T-helper 1 cell treated with Interleukin-12 subunit alpha and Interleukin-12 subunit beta and Interleukin-4 antibody, amounts not matched to agents 30 μg/mL and 1 μg/mL, for 36 hours (primary cell): ENCODE measurements around the gene ACAD8.
"Not testable (repeated sequence)": the region's sequence is repeated elsewhere in the genome, so short reads cannot be mapped to it uniquely, and the experiment has no call there.

Experiments
- H3K27ac Mint-ChIP-seq: one replicate; pipeline ENCODE4 v1.8.0; 2021; ENCODE audit warnings: mild to moderate bottlenecking, mixed read lengths
- H3K27me3 Mint-ChIP-seq: one replicate; pipeline ENCODE4 v1.8.0; 2021; ENCODE audit warnings: low read depth, mixed read lengths
- H3K36me3 Mint-ChIP-seq: one replicate; pipeline ENCODE4 v1.8.0; 2021; ENCODE audit warnings: low read depth, mixed read lengths
- H3K4me1 Mint-ChIP-seq: one replicate; pipeline ENCODE4 v1.8.0; 2021; ENCODE audit warnings: low read depth, mixed read lengths
- H3K4me3 Mint-ChIP-seq: one replicate; pipeline ENCODE4 v1.8.0; 2021; ENCODE audit warnings: mild to moderate bottlenecking, moderate library complexity, mixed read lengths
- H3K9me3 Mint-ChIP-seq: one replicate; pipeline ENCODE4 v1.8.0; 2021; ENCODE audit warnings: mixed read lengths

ACAD8 gene

DNA sequence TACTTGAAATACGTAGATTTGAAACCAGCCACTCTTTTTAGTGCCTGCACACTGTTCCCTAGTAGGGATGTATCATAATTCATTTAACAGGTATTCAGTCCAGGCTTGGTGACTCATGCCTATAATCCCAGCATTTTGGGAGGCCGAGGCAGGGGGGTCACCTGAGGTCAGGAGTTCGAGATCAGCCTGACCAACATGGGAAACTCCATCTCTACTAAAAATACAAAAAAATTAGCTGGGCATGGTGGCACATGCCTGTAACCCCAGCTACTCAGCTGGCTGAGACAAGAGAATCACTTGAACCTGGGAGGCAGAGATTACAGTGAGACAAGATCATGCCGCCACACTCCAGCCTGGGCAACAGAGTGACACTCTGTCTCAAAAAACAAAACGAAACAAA is 31.0 kb downstream of the ACAD8 start:
- not testable (repeated sequence) for H3K4me1 Mint-ChIP-seq, H3K27me3 Mint-ChIP-seq, H3K36me3 Mint-ChIP-seq, H3K27ac Mint-ChIP-seq, H3K4me3 Mint-ChIP-seq, H3K9me3 Mint-ChIP-seq

GRCh38 chr11:134287561-134287960 is 34.2 kb downstream of the ACAD8 start:
- peaks cover 3% of the 10 kb centered on the region for H3K36me3 Mint-ChIP-seq
- no peak overlapping the region for H3K4me3 Mint-ChIP-seq
- H3K27me3 Mint-ChIP-seq = no peaks in the 10 kb centered on the region
- H3K4me1 Mint-ChIP-seq = peaks cover 3% of the 10 kb centered on the region
- H3K9me3 Mint-ChIP-seq = no peaks in the 10 kb centered on the region
- H3K27ac Mint-ChIP-seq = no peak overlapping the region

GRCh38 chr11:134288486-134288885 is 35.1 kb downstream of the ACAD8 start:
- no peak overlapping the region for H3K27ac Mint-ChIP-seq
- no peak overlapping the region for H3K4me3 Mint-ChIP-seq
- H3K36me3 Mint-ChIP-seq = peaks cover 3% of the 10 kb centered on the region
- H3K27me3 Mint-ChIP-seq = no peaks in the 10 kb centered on the region
- no peaks in the 10 kb centered on the region for H3K9me3 Mint-ChIP-seq
- H3K4me1 Mint-ChIP-seq = peaks cover 3% of the 10 kb centered on the region

DNA sequence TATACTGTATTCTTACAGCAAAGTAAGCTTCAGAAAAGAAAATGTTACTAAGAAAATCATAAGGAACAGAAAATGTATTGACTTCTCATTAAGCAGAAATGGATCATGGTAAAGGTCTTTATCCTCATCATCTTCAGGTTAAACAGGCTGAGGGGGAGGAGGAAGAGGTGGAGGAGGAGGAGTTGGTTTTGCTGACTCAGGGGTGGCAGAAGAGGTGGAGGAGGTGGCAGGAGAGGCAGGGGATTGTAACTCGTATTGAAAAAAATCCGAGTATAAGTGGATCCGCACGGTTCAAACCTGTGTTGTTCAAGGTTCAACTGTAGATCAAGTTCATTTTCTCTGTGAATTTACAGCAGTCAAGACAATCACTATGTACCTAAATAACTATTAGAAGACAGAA is 35.8 kb downstream of the ACAD8 start:
- Mint-ChIP-seq H3K27ac (no peak overlapping the region), H3K9me3 (no peaks in the 10 kb centered on the region), H3K27me3 (no peaks in the 10 kb centered on the region)

DNA sequence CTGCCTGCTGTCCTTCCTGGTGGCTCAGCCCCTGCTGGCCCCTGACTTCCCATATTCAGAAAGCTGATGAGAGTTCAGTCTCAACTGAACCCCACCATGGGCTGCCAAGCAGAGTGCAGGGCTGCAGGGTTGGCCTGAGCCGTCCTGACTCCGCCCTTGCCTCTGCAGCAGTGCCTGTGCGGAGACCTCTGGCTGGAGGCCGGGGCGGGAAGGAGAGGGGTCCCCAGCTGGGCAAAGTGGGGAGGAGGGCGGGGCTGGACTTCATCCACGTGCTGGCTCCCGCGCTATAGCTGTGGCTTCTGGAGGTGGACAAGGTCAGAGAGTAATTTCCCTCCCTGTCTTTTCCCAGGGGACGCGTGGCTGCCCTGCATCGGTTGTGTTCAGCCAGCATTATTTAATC is 36.4 kb downstream of the ACAD8 start:
- Mint-ChIP-seq H3K27me3 (no peaks in the 10 kb centered on the region), H3K4me3 (no peak overlapping the region), H3K27ac (no peak overlapping the region), H3K36me3 (peaks cover 4% of the 10 kb centered on the region), H3K9me3 (no peaks in the 10 kb centered on the region), H3K4me1 (peaks cover 3% of the 10 kb centered on the region)

More for the DNA sequence above, 35.8 kb downstream of the ACAD8 start:
- Mint-ChIP-seq H3K36me3 (no peaks in the 10 kb centered on the region), H3K4me3 (no peak overlapping the region), H3K4me1 (peaks cover 3% of the 10 kb centered on the region)

- H3K4me1 Mint-ChIP-seq = peaks cover 3% of the 10 kb centered on the region
- H3K9me3 Mint-ChIP-seq = no peaks in the 10 kb centered on the region
- H3K4me3 Mint-ChIP-seq = no peak overlapping the region
- no peak overlapping the region for H3K27ac Mint-ChIP-seq
- peaks cover 7% of the 10 kb centered on the region for H3K36me3 Mint-ChIP-seq
- no peaks in the 10 kb centered on the region for H3K27me3 Mint-ChIP-seq
Measured at GRCh38 chr11:134290646-134291045, 37.3 kb downstream of the ACAD8 start.

GRCh38 chr11:134291196-134291595 is 37.8 kb downstream of the ACAD8 start:
- Mint-ChIP-seq H3K9me3 (no peaks in the 10 kb centered on the region), H3K27me3 (no peaks in the 10 kb centered on the region), H3K36me3 (peaks cover 10% of the 10 kb centered on the region), H3K4me1 (peaks cover 3% of the 10 kb centered on the region), H3K4me3 (no peak overlapping the region), H3K27ac (no peak overlapping the region)

GRCh38 chr11:134292661-134293060 is 39.3 kb downstream of the ACAD8 start:
- H3K4me1 Mint-ChIP-seq = peaks cover 3% of the 10 kb centered on the region
- no peak overlapping the region for H3K27ac Mint-ChIP-seq
- H3K9me3 Mint-ChIP-seq = no peaks in the 10 kb centered on the region
- no peak overlapping the region for H3K4me3 Mint-ChIP-seq
- H3K27me3 Mint-ChIP-seq = no peaks in the 10 kb centered on the region
- peaks cover 10% of the 10 kb centered on the region for H3K36me3 Mint-ChIP-seq

DNA sequence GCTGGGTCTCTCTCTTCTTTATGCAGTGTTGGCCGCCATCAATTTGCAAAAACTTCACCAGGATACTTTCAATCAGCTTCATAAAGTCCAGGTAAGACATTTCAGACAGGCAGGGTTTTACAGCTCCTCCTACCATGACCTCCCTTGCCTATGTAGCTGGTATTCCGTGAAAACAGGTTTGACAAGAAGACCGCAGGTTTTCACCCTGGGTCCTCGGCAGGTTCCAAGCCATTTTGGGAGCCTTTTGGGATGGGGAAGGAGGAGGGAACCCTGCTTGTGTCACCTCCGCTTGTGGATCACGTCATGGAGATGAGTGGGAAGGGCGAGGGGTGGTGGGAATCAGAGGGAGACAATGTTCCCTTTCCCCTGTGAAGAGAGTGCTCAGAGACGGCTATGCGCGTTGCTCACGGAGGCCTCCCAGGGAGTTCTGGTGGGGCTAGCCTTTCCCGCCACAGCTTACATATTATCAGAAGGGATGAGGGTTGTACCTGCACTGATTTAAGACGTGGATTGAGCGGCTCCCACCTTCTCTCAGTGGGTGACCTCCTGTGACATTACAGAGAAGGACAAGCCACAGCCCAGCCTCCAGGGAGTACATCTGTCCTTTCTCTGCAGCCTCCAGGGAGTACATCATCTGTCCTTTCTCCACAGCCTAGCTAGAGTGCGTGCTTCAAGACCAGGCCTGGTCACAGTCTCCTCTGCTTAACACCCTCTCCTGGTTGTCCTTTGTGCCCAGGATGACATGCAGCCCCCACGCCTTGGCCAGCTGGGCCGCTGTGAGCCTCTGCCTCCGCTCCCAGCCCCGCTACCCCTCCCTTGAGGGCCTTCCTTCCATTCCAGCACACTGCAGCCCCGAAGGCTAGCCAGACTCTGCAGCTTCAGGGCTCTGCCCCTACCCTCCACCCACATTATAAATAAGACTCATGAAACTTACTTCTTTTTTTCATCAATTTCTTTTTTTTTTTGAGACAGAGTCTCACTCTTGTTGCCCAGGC is 40.0 kb downstream of the ACAD8 start:
- H3K27ac Mint-ChIP-seq = no peak overlapping the region
- H3K4me3 Mint-ChIP-seq = no peak overlapping the region
- H3K9me3 Mint-ChIP-seq = no peaks in the 10 kb centered on the region
- H3K4me1 Mint-ChIP-seq = peaks cover 3% of the 10 kb centered on the region
- H3K36me3 Mint-ChIP-seq = peaks cover 10% of the 10 kb centered on the region
- no peaks in the 10 kb centered on the region for H3K27me3 Mint-ChIP-seq

- Mint-ChIP-seq H3K27ac (no peak overlapping the region), H3K4me1 (no peaks in the 10 kb centered on the region), H3K36me3 (peaks cover 13% of the 10 kb centered on the region), H3K27me3 (no peaks in the 10 kb centered on the region), H3K4me3 (no peak overlapping the region), H3K9me3 (no peaks in the 10 kb centered on the region)
Measured at GRCh38 chr11:134294664-134295063, 41.3 kb downstream of the ACAD8 start.

DNA sequence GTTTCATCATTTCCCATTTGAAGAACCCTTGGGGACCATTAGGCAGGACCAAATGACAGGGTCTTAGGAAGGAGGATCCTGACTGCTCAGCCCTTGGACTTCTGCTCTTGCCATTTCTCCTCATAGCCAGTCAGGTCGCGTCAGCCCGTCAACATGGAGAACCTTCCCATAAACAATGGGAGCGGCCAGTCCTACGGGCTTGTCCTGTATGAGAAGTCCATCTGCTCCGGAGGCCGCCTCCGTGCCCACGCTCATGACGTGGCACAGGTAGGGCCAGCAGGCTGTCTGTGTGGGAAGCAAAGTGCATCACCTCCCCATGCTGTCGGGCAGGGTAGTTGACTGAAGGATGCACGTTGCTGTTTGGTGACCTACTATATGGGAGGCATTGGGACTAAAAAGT is 58.9 kb downstream of the ACAD8 start:
- H3K27ac Mint-ChIP-seq = no peak overlapping the region
- peaks cover 14% of the 10 kb centered on the region for H3K36me3 Mint-ChIP-seq
- H3K27me3 Mint-ChIP-seq = no peaks in the 10 kb centered on the region
- peaks cover 2% of the 10 kb centered on the region for H3K4me1 Mint-ChIP-seq
- H3K9me3 Mint-ChIP-seq = peaks cover 7% of the 10 kb centered on the region
- no peak overlapping the region for H3K4me3 Mint-ChIP-seq

GRCh38 chr11:134312807-134313206 is 59.4 kb downstream of the ACAD8 start:
- Mint-ChIP-seq H3K9me3 (peaks cover 13% of the 10 kb centered on the region), H3K27ac (no peak overlapping the region), H3K4me1 (peaks cover 2% of the 10 kb centered on the region), H3K4me3 (no peak overlapping the region), H3K27me3 (no peaks in the 10 kb centered on the region), H3K36me3 (peaks cover 15% of the 10 kb centered on the region)

GRCh38 chr11:134313379-134313778 is 60.0 kb downstream of the ACAD8 start:
- Mint-ChIP-seq H3K27me3 (no peaks in the 10 kb centered on the region), H3K36me3 (peaks cover 17% of the 10 kb centered on the region)

GRCh38 chr11:134313821-134314607 is 60.6 kb downstream of the ACAD8 start:
- Mint-ChIP-seq H3K27me3 (no peaks in the 10 kb centered on the region), H3K27ac (no peak overlapping the region), H3K9me3 (peaks cover 16% of the 10 kb centered on the region), H3K36me3 (peaks cover 21% of the 10 kb centered on the region), H3K4me3 (no peak overlapping the region), H3K4me1 (peaks cover 2% of the 10 kb centered on the region)

More at GRCh38 chr11:134313379-134313778, 60.0 kb downstream of the ACAD8 start:
- Mint-ChIP-seq H3K4me1 (peaks cover 2% of the 10 kb centered on the region), H3K27ac (no peak overlapping the region), H3K4me3 (no peak overlapping the region), H3K9me3 (peaks cover 16% of the 10 kb centered on the region)
